ENCODE measurements around the gene PUM1. TPM values are rescaled to one million over a fixed set of nuclear protein-coding genes. Genes with fewer than 3 reads are reported as not detected.
"Not testable (repeated sequence)": the region's sequence is repeated elsewhere in the genome, so short reads cannot be mapped to it uniquely, and the experiment has no call there.

Gene PUM1
- total RNA-seq, 1 experiment from 2014 or later: 43.8 TPM

- DNase-seq (ENCODE audit: extremely low read depth, low read depth): no peak
Observed at GRCh38 chr1:31064111-31064717, 1.3 kb downstream of the PUM1 start.

DNA sequence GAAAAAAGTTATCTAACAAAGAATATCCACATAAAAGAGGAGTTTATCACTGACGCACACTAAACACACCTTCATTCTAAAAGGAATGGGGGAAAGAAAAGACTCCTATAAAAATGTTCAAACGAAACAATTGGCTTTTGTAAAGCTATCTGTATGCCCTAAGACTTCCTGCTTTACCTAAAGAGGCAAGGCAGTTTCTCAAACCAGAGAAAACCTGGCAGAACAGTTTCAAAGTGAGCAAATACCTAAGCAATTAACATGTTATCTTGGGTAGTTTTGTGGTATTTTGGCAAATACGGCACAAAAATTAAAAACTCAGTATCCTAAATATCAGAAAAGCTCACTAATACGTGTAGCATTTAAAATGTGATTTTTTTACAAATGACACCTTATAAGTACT lies 1.9 kb downstream of the PUM1 start:
- no peak for DNase-seq (ENCODE audit: extremely low read depth, low read depth)

GRCh38 chr1:31062867-31063380 lies 2.6 kb downstream of the PUM1 start:
- DNase-seq (ENCODE audit: extremely low read depth, low read depth): no peak

GRCh38 chr1:31062162-31062866 lies 3.2 kb downstream of the PUM1 start:
- not testable (repeated sequence) for DNase-seq (ENCODE audit: extremely low read depth, low read depth)

GRCh38 chr1:31058012-31058411 lies 7.5 kb downstream of the PUM1 start:
- DNase-seq (ENCODE audit: extremely low read depth, low read depth): no peak

GRCh38 chr1:31055953-31056352 lies 9.6 kb downstream of the PUM1 start:
- DNase-seq (ENCODE audit: extremely low read depth, low read depth): no peak

GRCh38 chr1:31055501-31055900 lies 10.0 kb downstream of the PUM1 start:
- DNase-seq (ENCODE audit: extremely low read depth, low read depth): no peak

DNA sequence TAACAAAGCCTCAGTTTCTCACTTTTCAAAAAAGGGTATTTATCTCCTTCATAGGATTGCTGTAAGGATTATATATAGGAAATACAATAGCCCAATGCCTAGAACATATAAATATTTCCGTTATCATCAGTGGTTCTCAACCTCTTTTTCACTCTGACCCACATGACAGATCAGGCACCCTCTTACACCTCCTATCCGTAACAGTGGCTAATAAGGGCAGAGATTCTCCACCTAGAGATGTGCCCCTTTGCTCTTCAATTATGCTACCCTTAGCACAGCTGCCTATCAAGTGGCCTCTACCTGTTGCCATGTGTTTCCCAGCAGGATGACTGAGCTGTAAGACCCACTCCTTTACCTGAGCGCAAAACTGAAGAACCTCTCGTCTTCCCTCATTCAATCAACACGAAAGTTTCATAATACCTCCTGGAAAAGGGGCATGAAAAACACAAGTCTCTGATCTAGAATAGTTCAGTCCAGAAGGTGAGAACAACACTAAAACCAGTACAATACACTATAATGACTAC lies 10.5 kb downstream of the PUM1 start:
- no peak for DNase-seq (ENCODE audit: extremely low read depth, low read depth)

- DNase-seq (ENCODE audit: extremely low read depth, low read depth): no peak
Observed at GRCh38 chr1:31054349-31054748, 11.2 kb downstream of the PUM1 start.

DNA sequence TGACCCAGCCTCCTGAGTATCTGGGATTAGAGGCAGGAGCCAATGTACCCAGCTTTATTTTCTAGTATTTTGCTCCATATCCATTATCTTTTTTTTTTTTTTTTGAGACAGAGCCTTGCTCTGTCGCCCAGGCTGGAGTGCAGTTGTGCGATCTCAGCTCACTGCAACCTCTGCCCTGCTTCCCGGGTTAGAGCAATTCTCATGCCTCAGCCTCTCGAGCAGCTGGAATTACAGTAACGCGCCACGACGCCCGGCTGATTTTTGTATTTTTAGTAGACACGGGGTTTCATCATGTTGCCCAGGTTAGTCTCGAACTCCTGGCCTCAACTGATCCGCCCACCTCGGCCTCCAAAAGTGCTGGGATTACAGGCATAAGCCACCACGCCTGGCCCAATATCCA lies 12.9 kb downstream of the PUM1 start:
- not testable (repeated sequence) for DNase-seq (ENCODE audit: extremely low read depth, low read depth)

DNA sequence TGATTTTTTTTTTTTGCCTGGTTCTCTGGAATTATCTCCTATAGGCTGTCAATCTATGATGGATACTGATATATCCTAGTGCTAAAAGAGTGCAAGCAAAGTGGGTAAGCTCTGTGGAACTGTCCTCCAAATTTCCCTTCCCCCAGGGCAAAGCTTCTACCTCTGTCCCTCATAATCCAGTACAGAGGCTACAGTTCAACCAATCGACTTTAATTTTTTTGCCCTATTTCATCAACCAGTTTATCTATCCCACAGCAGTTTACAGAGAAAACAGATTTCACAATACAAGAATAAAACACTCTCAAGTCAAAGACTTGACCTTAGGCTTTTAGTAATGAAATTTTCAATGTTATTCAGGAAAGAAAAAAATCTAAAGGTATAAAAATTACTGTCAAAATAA lies 13.9 kb downstream of the PUM1 start:
- no peak for DNase-seq (ENCODE audit: extremely low read depth, low read depth)

GRCh38 chr1:31047507-31047906 lies 18.0 kb downstream of the PUM1 start:
- DNase-seq (ENCODE audit: extremely low read depth, low read depth): not testable (repeated sequence)

- DNase-seq (ENCODE audit: extremely low read depth, low read depth): no peak
Observed at GRCh38 chr1:31043631-31044030, 21.9 kb downstream of the PUM1 start.

- DNase-seq (ENCODE audit: extremely low read depth, low read depth): no peak
Observed at GRCh38 chr1:31042656-31043055, 22.9 kb downstream of the PUM1 start.

DNA sequence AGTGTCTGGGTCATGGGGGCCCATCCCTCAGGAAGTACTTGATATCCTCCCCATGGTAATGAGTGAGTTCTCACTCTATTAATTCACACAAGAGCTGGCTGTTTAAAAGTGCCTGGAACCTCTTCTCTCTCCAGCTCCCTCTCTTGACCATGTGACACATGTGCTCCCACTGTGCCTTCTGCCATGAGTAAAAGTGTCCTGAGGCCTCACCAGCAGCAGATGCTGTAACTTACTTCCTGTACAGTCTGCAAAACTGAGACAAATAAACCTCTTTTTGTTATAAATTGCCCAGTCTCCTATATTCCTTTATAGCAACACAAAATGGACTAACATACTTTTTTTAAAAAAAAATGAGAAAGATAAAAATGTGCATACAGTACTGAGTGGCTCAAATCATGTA lies 24.0 kb downstream of the PUM1 start:
- no peak for DNase-seq (ENCODE audit: extremely low read depth, low read depth)

DNA sequence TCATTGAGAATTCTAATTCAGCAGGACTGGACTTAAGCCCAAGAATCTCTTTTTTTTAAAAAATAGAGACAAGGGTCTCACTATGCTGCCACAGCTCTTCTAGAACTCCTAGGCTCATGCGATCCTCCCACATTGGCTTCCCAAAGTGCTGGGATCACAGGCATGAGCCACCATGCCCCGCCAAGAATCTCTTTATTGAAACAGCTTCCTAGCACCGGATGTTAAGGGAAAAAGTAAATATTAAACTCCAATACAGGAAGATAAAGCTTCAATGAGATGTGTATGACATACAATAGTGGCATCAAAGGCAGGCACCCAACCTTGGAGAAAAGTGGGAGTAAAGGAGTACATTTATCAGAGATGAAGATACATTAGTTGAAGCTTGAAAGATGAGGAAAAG lies 25.5 kb downstream of the PUM1 start:
- DNase-seq (ENCODE audit: extremely low read depth, low read depth): no peak

- not testable (repeated sequence) for DNase-seq (ENCODE audit: extremely low read depth, low read depth)
Observed at GRCh38 chr1:31038935-31039334, 26.6 kb downstream of the PUM1 start.

DNA sequence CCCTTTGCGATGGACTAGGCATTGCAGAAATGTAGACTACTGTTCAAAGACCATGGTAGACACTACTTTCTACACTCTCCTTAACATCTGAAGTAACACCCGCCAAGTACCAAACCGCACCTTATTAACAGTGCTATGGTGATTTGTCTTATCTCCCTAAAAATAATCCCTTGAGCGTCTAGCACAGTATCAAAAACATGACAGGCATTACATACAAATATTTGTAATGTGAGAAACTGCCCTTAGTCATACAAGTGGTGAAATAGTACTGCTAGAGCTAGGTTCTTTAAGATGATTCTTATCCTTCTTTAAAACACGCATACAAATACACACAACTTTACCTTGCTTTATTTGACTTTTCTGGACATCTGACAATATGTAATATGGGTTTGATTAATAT lies 27.2 kb downstream of the PUM1 start:
- no peak for DNase-seq (ENCODE audit: extremely low read depth, low read depth)

DNA sequence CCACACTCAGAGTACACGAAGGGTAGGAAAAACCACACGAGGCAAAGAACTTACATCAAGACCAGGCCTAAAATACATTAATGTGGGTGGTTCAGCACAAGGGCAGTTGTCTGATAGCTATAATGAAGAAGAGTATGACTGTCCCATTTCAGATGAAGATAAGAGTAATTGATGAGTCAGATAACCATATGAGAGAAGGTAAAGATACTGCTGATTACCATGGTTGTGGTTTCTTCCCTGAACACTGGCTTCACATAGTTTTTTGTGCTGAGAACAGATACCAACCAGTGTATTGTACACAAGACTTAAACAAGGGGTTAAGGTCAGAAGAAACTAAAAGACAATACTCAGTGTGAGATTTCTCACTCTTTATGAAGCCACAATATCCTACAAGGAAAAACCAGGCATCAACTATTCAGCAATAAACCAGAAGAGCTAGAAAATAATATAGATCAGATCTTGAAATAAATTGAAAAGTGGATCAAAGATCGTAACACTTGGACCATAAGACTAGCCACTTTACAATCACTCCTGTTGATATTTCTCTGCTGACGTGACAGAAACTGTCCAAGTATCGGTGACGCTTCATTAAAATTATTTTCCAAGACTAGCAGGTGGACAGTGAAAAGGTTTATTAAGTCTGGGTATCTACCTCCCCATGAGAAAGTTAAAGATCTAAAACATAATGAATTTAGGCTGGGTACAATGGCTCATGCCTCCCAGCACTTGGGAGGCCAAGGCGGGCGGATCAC lies 28.6 kb downstream of the PUM1 start:
- DNase-seq (ENCODE audit: extremely low read depth, low read depth): no peak

GRCh38 chr1:31033598-31033997 lies 31.9 kb downstream of the PUM1 start:
- no peak for DNase-seq (ENCODE audit: extremely low read depth, low read depth)

DNA sequence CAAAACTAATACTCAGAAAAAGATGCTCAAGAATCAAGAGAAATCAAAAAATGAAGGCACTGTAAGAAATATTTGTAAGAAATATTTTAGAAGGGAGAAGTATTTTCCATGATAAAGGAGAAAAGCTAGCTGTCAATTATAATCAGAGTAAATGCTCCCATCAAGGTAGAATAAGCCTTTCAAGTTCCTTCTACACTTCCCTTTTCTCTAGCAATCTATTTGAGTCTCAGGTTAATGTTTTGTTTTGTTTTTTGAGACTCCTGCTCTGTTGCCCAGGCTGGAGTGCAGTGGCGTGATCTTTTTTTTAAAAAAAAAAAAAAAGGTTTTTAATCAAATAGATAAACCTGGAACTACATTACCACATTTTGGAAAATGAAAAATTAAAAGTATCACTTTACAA lies 33.3 kb downstream of the PUM1 start:
- DNase-seq (ENCODE audit: extremely low read depth, low read depth): no peak

All from NCI-H460 (cell line).